Measurements from ENCODE around the gene RSRC1.

RSRC1 gene

DNA sequence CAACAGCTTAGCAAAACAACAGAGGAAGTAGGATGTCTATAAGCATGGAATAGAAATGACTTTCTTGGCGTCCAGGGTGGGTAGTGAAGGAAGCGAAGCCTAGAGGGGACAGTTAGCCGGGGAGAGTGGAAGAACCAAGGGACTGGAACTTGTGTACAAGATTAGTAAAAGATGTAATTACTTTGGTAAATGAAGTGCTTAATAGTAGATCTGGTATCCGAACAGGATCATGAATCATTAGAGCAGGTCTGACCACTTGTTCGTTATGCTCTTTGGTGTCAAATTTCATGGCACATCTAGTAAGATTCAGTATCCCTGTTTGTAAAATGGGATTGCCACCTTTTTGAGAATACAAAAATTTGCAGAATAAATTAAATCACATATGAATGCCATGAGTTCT, 348.6 kb downstream of the RSRC1 start:
- Histone ChIP-seq H3K27me3 (ENCODE audit: control insufficient read depth, insufficient read depth, low read length) (no peaks in the 10 kb centered on the region), H3K4me1 (ENCODE audit: control insufficient read depth, insufficient read depth, low read length) (no peaks in the 10 kb centered on the region), H3K9ac (ENCODE audit: low read depth, low read length) (no peak overlapping the region), H3K9me3 (ENCODE audit: control insufficient read depth, insufficient read depth, low read length) (no peaks in the 10 kb centered on the region), H3K36me3 (ENCODE audit: control insufficient read depth, insufficient read depth, low read length) (no peaks in the 10 kb centered on the region), H3K4me3 (ENCODE audit: low read depth, low read length) (no peak overlapping the region)

DNA sequence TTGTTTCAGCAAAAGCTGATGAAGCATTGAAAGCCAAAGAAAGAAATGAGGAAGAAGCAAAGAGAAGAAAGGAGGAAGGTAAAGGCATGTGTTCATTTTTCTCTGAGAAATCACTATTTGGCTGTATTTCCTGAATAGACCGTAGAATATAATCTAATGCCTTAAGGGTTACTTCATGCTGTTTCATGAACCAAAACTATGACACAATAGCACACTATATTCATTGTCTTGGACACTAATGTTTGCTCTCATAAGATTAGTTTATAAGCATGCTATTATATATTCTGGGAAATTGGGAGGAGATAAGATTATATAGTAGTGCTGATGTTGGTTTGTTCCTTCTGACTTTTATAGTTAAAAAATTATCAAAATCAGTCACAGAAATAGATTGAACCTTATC, 351.0 kb downstream of the RSRC1 start:
- Histone ChIP-seq H3K4me1 (ENCODE audit: control insufficient read depth, insufficient read depth, low read length) (no peaks in the 10 kb centered on the region), H3K27me3 (ENCODE audit: control insufficient read depth, insufficient read depth, low read length) (no peaks in the 10 kb centered on the region), H3K4me3 (ENCODE audit: low read depth, low read length) (no peak overlapping the region), H3K9ac (ENCODE audit: low read depth, low read length) (no peak overlapping the region), H3K9me3 (ENCODE audit: control insufficient read depth, insufficient read depth, low read length) (no peaks in the 10 kb centered on the region), H3K36me3 (ENCODE audit: control insufficient read depth, insufficient read depth, low read length) (no peaks in the 10 kb centered on the region)

- H3K9ac ChIP-seq (ENCODE audit: low read depth, low read length) = no peak overlapping the region
- no peaks in the 10 kb centered on the region for H3K4me1 ChIP-seq (ENCODE audit: control insufficient read depth, insufficient read depth, low read length)
- H3K36me3 ChIP-seq (ENCODE audit: control insufficient read depth, insufficient read depth, low read length) = no peaks in the 10 kb centered on the region
- no peak overlapping the region for H3K4me3 ChIP-seq (ENCODE audit: low read depth, low read length)
- H3K27me3 ChIP-seq (ENCODE audit: control insufficient read depth, insufficient read depth, low read length) = no peaks in the 10 kb centered on the region
- H3K9me3 ChIP-seq (ENCODE audit: control insufficient read depth, insufficient read depth, low read length) = no peaks in the 10 kb centered on the region
These were observed 353.7 kb downstream of the RSRC1 start for GRCh38 chr3:158463556-158463955.

DNA sequence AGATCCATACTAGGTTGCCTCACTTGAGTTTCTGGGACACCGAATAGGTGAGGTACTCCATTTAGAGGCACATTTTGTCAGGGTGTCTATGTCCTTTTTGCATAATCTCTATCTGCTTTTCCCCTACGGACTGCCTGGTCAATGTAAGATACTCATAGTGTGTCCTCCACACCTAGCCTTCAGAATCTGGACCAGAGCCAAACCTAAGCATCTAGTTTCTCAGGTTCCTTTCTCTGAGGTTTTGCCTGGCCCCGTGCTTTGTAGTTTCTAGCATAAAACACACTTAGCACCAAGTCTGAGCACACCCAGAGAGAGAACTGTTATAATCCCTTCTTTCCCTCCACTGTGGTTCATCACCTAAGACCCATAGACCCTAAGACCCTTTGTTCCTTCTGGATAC, 355.2 kb downstream of the RSRC1 start:
- no peaks in the 10 kb centered on the region for H3K27me3 ChIP-seq (ENCODE audit: control insufficient read depth, insufficient read depth, low read length)
- H3K36me3 ChIP-seq (ENCODE audit: control insufficient read depth, insufficient read depth, low read length) = no peaks in the 10 kb centered on the region
- H3K4me1 ChIP-seq (ENCODE audit: control insufficient read depth, insufficient read depth, low read length) = no peaks in the 10 kb centered on the region
- H3K9ac ChIP-seq (ENCODE audit: low read depth, low read length) = no peak overlapping the region
- H3K9me3 ChIP-seq (ENCODE audit: control insufficient read depth, insufficient read depth, low read length) = no peaks in the 10 kb centered on the region
- H3K4me3 ChIP-seq (ENCODE audit: low read depth, low read length) = no peak overlapping the region

DNA sequence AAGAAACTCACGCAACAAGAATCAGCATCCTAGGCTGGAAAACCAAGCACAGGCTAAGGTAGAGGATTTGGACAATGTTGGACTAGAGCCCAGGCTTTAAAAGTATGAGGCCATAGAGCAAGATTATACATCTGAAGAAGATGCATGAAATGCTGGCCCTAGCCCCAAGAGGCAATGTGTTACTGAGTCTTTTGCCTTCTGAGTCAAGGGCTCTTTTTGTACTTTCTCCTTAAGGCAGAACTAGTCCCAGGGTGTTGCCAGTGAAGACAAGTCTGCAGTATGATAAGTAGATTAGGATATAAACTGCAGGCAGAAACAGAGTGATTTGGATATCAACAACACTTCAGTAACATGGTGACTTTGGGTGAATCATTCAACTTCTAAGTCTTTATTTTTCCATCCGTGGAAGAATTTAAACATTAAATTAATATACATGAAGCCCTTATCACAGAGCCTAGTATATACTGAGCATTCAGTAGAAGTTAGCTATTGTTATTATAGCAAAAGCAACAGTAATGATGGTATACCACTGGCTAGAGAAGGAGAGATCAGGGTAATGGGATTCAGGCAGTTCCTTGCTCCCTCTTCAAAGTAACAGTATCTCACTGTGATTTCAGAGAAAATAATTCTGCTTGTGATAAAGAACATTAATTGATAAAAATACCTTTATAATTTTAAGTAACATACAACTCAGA, 361.2 kb downstream of the RSRC1 start:
- no peaks in the 10 kb centered on the region for H3K9me3 ChIP-seq (ENCODE audit: control insufficient read depth, insufficient read depth, low read length)
- no peaks in the 10 kb centered on the region for H3K36me3 ChIP-seq (ENCODE audit: control insufficient read depth, insufficient read depth, low read length)
- H3K4me1 ChIP-seq (ENCODE audit: control insufficient read depth, insufficient read depth, low read length) = no peaks in the 10 kb centered on the region
- H3K9ac ChIP-seq (ENCODE audit: low read depth, low read length) = no peak overlapping the region
- H3K4me3 ChIP-seq (ENCODE audit: low read depth, low read length) = no peak overlapping the region
- no peaks in the 10 kb centered on the region for H3K27me3 ChIP-seq (ENCODE audit: control insufficient read depth, insufficient read depth, low read length)

GRCh38 chr3:158471639-158472294, 361.9 kb downstream of the RSRC1 start:
- H3K9ac ChIP-seq (ENCODE audit: low read depth, low read length) = no peak overlapping the region
- no peaks in the 10 kb centered on the region for H3K9me3 ChIP-seq (ENCODE audit: control insufficient read depth, insufficient read depth, low read length)
- no peaks in the 10 kb centered on the region for H3K4me1 ChIP-seq (ENCODE audit: control insufficient read depth, insufficient read depth, low read length)
- no peaks in the 10 kb centered on the region for H3K36me3 ChIP-seq (ENCODE audit: control insufficient read depth, insufficient read depth, low read length)
- no peaks in the 10 kb centered on the region for H3K27me3 ChIP-seq (ENCODE audit: control insufficient read depth, insufficient read depth, low read length)
- no peak overlapping the region for H3K4me3 ChIP-seq (ENCODE audit: low read depth, low read length)

DNA sequence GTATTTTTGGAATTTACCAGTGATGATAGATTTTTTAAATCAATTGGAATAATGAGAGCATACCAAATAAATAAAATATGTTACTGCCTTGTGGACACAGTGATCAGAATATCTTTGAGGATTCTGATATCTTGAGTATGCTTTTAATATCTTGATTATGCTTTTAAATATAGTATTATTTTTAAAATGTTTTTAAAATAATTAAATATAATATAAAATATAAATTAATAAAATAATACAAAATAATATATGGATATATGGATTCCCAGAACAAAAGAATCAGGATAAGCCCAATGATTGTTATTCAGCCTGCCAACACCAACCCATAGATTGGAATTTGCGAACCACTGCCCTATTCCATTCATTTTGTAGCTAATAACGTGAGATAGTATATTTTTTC, 369.2 kb downstream of the RSRC1 start:
- Histone ChIP-seq H3K27me3 (ENCODE audit: control insufficient read depth, insufficient read depth, low read length) (no peaks in the 10 kb centered on the region), H3K36me3 (ENCODE audit: control insufficient read depth, insufficient read depth, low read length) (no peaks in the 10 kb centered on the region), H3K4me3 (ENCODE audit: low read depth, low read length) (no peak overlapping the region), H3K9ac (ENCODE audit: low read depth, low read length) (no peak overlapping the region), H3K4me1 (ENCODE audit: control insufficient read depth, insufficient read depth, low read length) (no peaks in the 10 kb centered on the region), H3K9me3 (ENCODE audit: control insufficient read depth, insufficient read depth, low read length) (no peaks in the 10 kb centered on the region)

DNA sequence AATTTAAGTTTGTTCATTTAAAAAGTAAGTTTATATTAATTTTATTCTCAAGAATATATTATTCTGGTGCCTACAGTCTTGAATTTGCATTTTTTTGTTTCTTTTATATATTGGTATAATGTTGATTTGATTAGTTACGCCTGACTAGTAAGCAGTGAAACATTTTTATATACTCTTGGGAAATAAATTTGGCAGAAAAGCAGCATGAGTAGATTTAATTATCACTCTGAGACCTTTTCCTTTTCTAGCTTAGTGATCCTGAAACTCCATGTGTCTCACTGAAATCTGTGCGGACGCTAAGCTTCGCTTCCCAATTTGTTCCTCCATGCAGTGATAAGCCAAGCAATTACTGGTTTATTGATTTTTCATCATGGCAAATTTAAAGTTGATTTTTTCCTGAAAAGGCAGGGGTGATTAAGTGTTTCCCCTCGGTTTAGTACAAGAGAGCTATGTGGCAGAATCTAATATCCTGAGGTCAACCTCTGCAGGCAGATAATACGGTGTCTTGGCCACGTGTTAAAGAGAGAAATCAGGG, 373.9 kb downstream of the RSRC1 start:
- no peak overlapping the region for H3K4me3 ChIP-seq (ENCODE audit: low read depth, low read length)
- H3K9me3 ChIP-seq (ENCODE audit: control insufficient read depth, insufficient read depth, low read length) = no peaks in the 10 kb centered on the region
- H3K4me1 ChIP-seq (ENCODE audit: control insufficient read depth, insufficient read depth, low read length) = no peaks in the 10 kb centered on the region
- H3K27me3 ChIP-seq (ENCODE audit: control insufficient read depth, insufficient read depth, low read length) = no peaks in the 10 kb centered on the region
- no peaks in the 10 kb centered on the region for H3K36me3 ChIP-seq (ENCODE audit: control insufficient read depth, insufficient read depth, low read length)
- no peak overlapping the region for H3K9ac ChIP-seq (ENCODE audit: low read depth, low read length)

GRCh38 chr3:158486200-158486599, 376.3 kb downstream of the RSRC1 start:
- no peaks in the 10 kb centered on the region for H3K27me3 ChIP-seq (ENCODE audit: control insufficient read depth, insufficient read depth, low read length)
- H3K9me3 ChIP-seq (ENCODE audit: control insufficient read depth, insufficient read depth, low read length) = no peaks in the 10 kb centered on the region
- no peak overlapping the region for H3K4me3 ChIP-seq (ENCODE audit: low read depth, low read length)
- H3K36me3 ChIP-seq (ENCODE audit: control insufficient read depth, insufficient read depth, low read length) = no peaks in the 10 kb centered on the region
- no peak overlapping the region for H3K9ac ChIP-seq (ENCODE audit: low read depth, low read length)
- no peaks in the 10 kb centered on the region for H3K4me1 ChIP-seq (ENCODE audit: control insufficient read depth, insufficient read depth, low read length)

DNA sequence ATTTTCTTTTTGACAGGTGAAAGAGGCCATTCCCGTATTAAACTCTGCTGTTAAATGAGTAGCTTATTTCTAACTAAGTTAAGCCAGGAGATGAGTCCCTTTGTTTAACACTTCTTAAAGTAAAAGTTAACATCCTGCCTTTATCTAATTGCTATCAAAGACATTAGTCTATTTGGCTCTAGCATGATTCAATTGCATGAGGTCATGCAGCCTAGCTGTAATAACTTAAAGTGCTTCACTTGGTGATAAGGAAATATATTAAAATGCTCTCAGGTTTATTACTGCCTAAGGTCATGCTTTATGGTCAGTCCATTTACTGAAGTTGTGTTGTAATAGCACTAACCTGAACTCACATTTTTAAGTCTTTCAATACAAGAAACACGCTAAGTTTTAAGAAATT, 378.8 kb downstream of the RSRC1 start:
- Histone ChIP-seq H3K27me3 (ENCODE audit: control insufficient read depth, insufficient read depth, low read length) (no peaks in the 10 kb centered on the region), H3K4me3 (ENCODE audit: low read depth, low read length) (no peak overlapping the region), H3K4me1 (ENCODE audit: control insufficient read depth, insufficient read depth, low read length) (no peaks in the 10 kb centered on the region), H3K9ac (ENCODE audit: low read depth, low read length) (no peak overlapping the region), H3K9me3 (ENCODE audit: control insufficient read depth, insufficient read depth, low read length) (no peaks in the 10 kb centered on the region), H3K36me3 (ENCODE audit: control insufficient read depth, insufficient read depth, low read length) (no peaks in the 10 kb centered on the region)

DNA sequence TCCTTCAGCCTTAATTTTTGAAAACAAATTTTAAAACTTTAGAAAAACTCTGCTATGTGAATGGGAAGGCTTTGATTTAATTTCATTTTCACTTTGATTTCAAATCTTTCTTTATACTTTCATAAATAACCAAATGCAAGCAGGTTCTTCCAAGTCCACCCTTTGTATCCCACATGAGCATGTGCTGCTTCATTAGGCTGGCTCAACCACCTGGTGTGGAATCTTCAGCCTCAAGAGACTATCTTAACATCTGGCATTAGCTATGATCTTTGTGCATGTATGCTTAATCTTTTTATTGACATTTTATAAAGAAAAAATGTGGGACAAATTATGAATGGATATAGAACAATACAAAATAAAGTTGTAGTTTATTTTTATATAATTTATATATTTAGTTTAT, 379.3 kb downstream of the RSRC1 start:
- Histone ChIP-seq H3K9ac (ENCODE audit: low read depth, low read length) (no peak overlapping the region), H3K9me3 (ENCODE audit: control insufficient read depth, insufficient read depth, low read length) (no peaks in the 10 kb centered on the region), H3K4me1 (ENCODE audit: control insufficient read depth, insufficient read depth, low read length) (no peaks in the 10 kb centered on the region), H3K27me3 (ENCODE audit: control insufficient read depth, insufficient read depth, low read length) (no peaks in the 10 kb centered on the region), H3K36me3 (ENCODE audit: control insufficient read depth, insufficient read depth, low read length) (no peaks in the 10 kb centered on the region), H3K4me3 (ENCODE audit: low read depth, low read length) (no peak overlapping the region)

DNA sequence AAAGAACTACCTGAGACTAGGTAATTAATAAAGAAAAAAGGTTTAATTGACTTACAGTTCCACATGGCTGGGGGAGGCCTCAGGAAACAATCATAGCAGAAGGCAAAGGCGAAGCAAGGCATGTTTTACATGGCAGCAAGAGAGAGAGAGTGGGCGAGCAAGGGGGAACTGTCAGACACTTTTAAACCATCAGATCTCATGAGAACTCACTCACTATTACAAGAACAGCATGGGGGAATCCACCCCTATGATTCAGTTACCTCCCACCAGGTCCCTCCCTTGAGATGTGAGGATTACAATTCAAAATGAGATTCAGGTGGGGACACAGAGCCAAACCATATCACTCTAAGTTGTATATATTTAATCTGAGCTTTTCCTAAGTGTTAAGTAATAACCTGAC, 382.1 kb downstream of the RSRC1 start:
- H3K36me3 ChIP-seq (ENCODE audit: control insufficient read depth, insufficient read depth, low read length) = no peaks in the 10 kb centered on the region
- no peaks in the 10 kb centered on the region for H3K9me3 ChIP-seq (ENCODE audit: control insufficient read depth, insufficient read depth, low read length)
- H3K27me3 ChIP-seq (ENCODE audit: control insufficient read depth, insufficient read depth, low read length) = no peaks in the 10 kb centered on the region
- H3K4me3 ChIP-seq (ENCODE audit: low read depth, low read length) = no peak overlapping the region
- H3K4me1 ChIP-seq (ENCODE audit: control insufficient read depth, insufficient read depth, low read length) = no peaks in the 10 kb centered on the region
- no peak overlapping the region for H3K9ac ChIP-seq (ENCODE audit: low read depth, low read length)

Data from iPS-15b (cell line).